ENCODE measurements around the gene CMTM2. TPM values are rescaled to one million over a fixed set of nuclear protein-coding genes. Genes with fewer than 3 reads are reported as not detected.
"Not testable (repeated sequence)": the region's sequence is repeated elsewhere in the genome, so short reads cannot be mapped to it uniquely, and the experiment has no call there.

The CMTM2 gene
- total RNA-seq, 2 donors from 2014 or later = not detected

- no peak overlapping the region for H3K4me3 ChIP-seq
- intact Hi-C loops (cut with DNase I) = no loop called here
- H3K4me1 ChIP-seq = no peaks in the 10 kb centered on the region
- no peaks in the 10 kb centered on the region for H3K9me3 ChIP-seq
- DNase-seq (no peak), ATAC-seq (no peak)
- TF ChIP-seq POLR2A (IDR thresholded peaks at IDR 0.05) (no peak), CTCF (IDR thresholded peaks at IDR 0.05) (no peak)
- no peak overlapping the region for H3K27ac ChIP-seq
- H3K36me3 ChIP-seq (replicated peaks in 1 of 2; ENCODE audit: insufficient read depth in 1 of 2, low read depth in 2 of 2) = no peaks in the 10 kb centered on the region
- no peaks in the 10 kb centered on the region for H3K27me3 ChIP-seq
- WGBS, 2 donors = 83 to 97% methylated on average over 3 of the region's 3 CpGs
Observed at GRCh38 chr16:66592241-66592640, 13.0 kb downstream of the CMTM2 start.

GRCh38 chr16:66592814-66593213, 13.6 kb downstream of the CMTM2 start:
- no peak overlapping the region for H3K4me3 ChIP-seq
- H3K36me3 ChIP-seq (replicated peaks in 1 of 2; ENCODE audit: insufficient read depth in 1 of 2, low read depth in 2 of 2) = no peaks in the 10 kb centered on the region
- H3K4me1 ChIP-seq = no peaks in the 10 kb centered on the region
- no peak overlapping the region for H3K27ac ChIP-seq
- ATAC-seq (no peak), DNase-seq (no peak)
- no peaks in the 10 kb centered on the region for H3K9me3 ChIP-seq
- H3K27me3 ChIP-seq = no peaks in the 10 kb centered on the region
- no peak for TF ChIP-seq CTCF (IDR thresholded peaks at IDR 0.05)
- no peak for TF ChIP-seq POLR2A (IDR thresholded peaks at IDR 0.05)
- intact Hi-C loops (cut with DNase I) = no loop called here
- WGBS, 2 donors = 96 to 100% methylated on average over 3 of the region's 3 CpGs

- Histone ChIP-seq H3K4me1 (no peaks in the 10 kb centered on the region), H3K36me3 (replicated peaks in 1 of 2; ENCODE audit: insufficient read depth in 1 of 2, low read depth in 2 of 2) (no peaks in the 10 kb centered on the region), H3K9me3 (no peaks in the 10 kb centered on the region), H3K27ac (no peak overlapping the region), H3K4me3 (no peak overlapping the region), H3K27me3 (no peaks in the 10 kb centered on the region)
- DNase-seq (no peak), ATAC-seq (no peak)
- intact Hi-C loops (cut with DNase I) = no loop called here
- WGBS, 2 donors = 76 to 86% methylated on average over 7 of the region's 7 CpGs
- no peak for TF ChIP-seq POLR2A (IDR thresholded peaks at IDR 0.05)
Observed at GRCh38 chr16:66594739-66595138, 15.5 kb downstream of the CMTM2 start.

GRCh38 chr16:66596559-66596958, 17.3 kb downstream of the CMTM2 start:
- H3K27ac ChIP-seq; intact Hi-C loops (cut with DNase I); DNase-seq; ATAC-seq; H3K4me3 ChIP-seq; H3K4me1 ChIP-seq; H3K27me3 ChIP-seq; H3K9me3 ChIP-seq; H3K36me3 ChIP-seq (replicated peaks in 1 of 2; ENCODE audit: insufficient read depth in 1 of 2, low read depth in 2 of 2): not testable (repeated sequence)
- WGBS, 2 donors = 98 to 100% methylated on average over 4 of the region's 4 CpGs

- 81 to 83% methylated on average over 5 of the region's 5 CpGs for WGBS, 2 donors
- no peaks in the 10 kb centered on the region for H3K36me3 ChIP-seq (replicated peaks in 1 of 2; ENCODE audit: insufficient read depth in 1 of 2, low read depth in 2 of 2)
- intact Hi-C loops (cut with DNase I) = no loop called here
- no peak overlapping the region for H3K4me3 ChIP-seq
- H3K9me3 ChIP-seq = no peaks in the 10 kb centered on the region
- no peak for DNase-seq
- no peak for ATAC-seq
- TF ChIP-seq CTCF (IDR thresholded peaks at IDR 0.05) (no peak), POLR2A (IDR thresholded peaks at IDR 0.05) (no peak)
- H3K27me3 ChIP-seq = no peaks in the 10 kb centered on the region
- H3K27ac ChIP-seq = no peak overlapping the region
- H3K4me1 ChIP-seq = no peaks in the 10 kb centered on the region
Observed at GRCh38 chr16:66596986-66597848, 18.0 kb downstream of the CMTM2 start.

- H3K4me1 ChIP-seq = no peaks in the 10 kb centered on the region
- no peak overlapping the region for H3K4me3 ChIP-seq
- WGBS, 2 donors = 85 to 88% methylated on average over 3 of the region's 3 CpGs
- no peak for ATAC-seq
- no peak for DNase-seq
- H3K9me3 ChIP-seq = no peaks in the 10 kb centered on the region
- intact Hi-C loops (cut with DNase I) = no loop called here
- no peak overlapping the region for H3K27ac ChIP-seq
- no peaks in the 10 kb centered on the region for H3K36me3 ChIP-seq (replicated peaks in 1 of 2; ENCODE audit: insufficient read depth in 1 of 2, low read depth in 2 of 2)
- TF ChIP-seq POLR2A (IDR thresholded peaks at IDR 0.05) (no peak), CTCF (IDR thresholded peaks at IDR 0.05) (no peak)
- H3K27me3 ChIP-seq = no peaks in the 10 kb centered on the region
Observed at GRCh38 chr16:66598111-66598510, 18.8 kb downstream of the CMTM2 start.
